Mesenchymal stem cell (in vitro differentiated cells and primary cell): ENCODE measurements around the gene PIM1.
A peak's percentile ranks its signal among the peaks of the same experiment; 100 is the strongest.

Experiments
- DNase-seq: peaks from one replicate; pipeline ENCODE4 v3.0.0-alpha.2; 2013
- H2AFZ ChIP-seq: one replicate; pipeline ENCODE4 v1.6.1; 2013; ENCODE audit warnings: low read depth, mild to moderate bottlenecking, control low read depth, inconsistent platforms, low read length, moderate library complexity
- H2AK5ac ChIP-seq: 2 replicates; pipeline ENCODE4 v1.6.1; 2013; ENCODE audit warnings: low read length, moderate library complexity, mild to moderate bottlenecking, inconsistent platforms; ENCODE audit not compliant: severe bottlenecking
- H2BK120ac ChIP-seq: one replicate; pipeline ENCODE4 v1.6.1; 2013; ENCODE audit warnings: low read depth, mild to moderate bottlenecking, inconsistent platforms, low read length, moderate library complexity
- H2BK12ac ChIP-seq, 2 experiments: one replicate each; pipeline ENCODE4 v1.6.1; 2013; ENCODE audit warnings: inconsistent platforms in 2 of 2, low read length in 2 of 2, mild to moderate bottlenecking in 2 of 2, moderate library complexity in 2 of 2, control low read depth in 1 of 2
- H2BK15ac ChIP-seq: one replicate; pipeline ENCODE4 v1.6.1; 2013; ENCODE audit warnings: mild to moderate bottlenecking, low read depth, inconsistent platforms; ENCODE audit not compliant: poor library complexity, severe bottlenecking
- H2BK5ac ChIP-seq: 2 replicates; pipeline ENCODE4 v1.6.1; 2013; ENCODE audit warnings: low read depth, mild to moderate bottlenecking, low read length, control low read depth, inconsistent platforms; ENCODE audit not compliant: poor library complexity, severe bottlenecking
- H3K14ac ChIP-seq, 2 experiments: one replicate each; pipeline ENCODE4 v1.6.1; 2013; ENCODE audit warnings: inconsistent platforms in 2 of 2, low read length in 2 of 2, control low read depth in 1 of 2, mild to moderate bottlenecking in 1 of 2, moderate library complexity in 1 of 2
- H3K18ac ChIP-seq, 2 experiments: one replicate each; pipeline ENCODE4 v1.6.1; 2013; ENCODE audit warnings: inconsistent platforms in 2 of 2, low read length in 2 of 2, control low read depth in 1 of 2, low read depth in 1 of 2, mild to moderate bottlenecking in 1 of 2
- H3K23ac ChIP-seq, 2 experiments: one replicate each; pipeline ENCODE4 v1.6.1; 2013; ENCODE audit warnings: inconsistent platforms in 2 of 2, low read length in 2 of 2, mild to moderate bottlenecking in 2 of 2, moderate library complexity in 2 of 2, control low read depth in 1 of 2
- H3K27ac ChIP-seq: 2 replicates; pipeline ENCODE4 v1.5.1; 2013; ENCODE audit warnings: mild to moderate bottlenecking, moderate library complexity, low read length, control low read depth, inconsistent platforms; ENCODE audit not compliant: poor library complexity, severe bottlenecking
- H3K27me3 ChIP-seq, 2 experiments: 2 replicates each; pipeline versions ENCODE4 v1.6.1 to v1.7.0; 2013; ENCODE audit warnings: low read length in 2 of 2, mild to moderate bottlenecking in 2 of 2, moderate library complexity in 2 of 2, control low read depth in 1 of 2, inconsistent platforms in 1 of 2; ENCODE audit not compliant: control insufficient read depth in 1 of 2, insufficient read depth in 1 of 2
- H3K36me3 ChIP-seq, 2 experiments: 2 replicates each; pipeline versions ENCODE4 v1.6.1 to v1.7.0; 2013; ENCODE audit warnings: low read length in 2 of 2, control low read depth in 1 of 2, inconsistent platforms in 1 of 2, low read depth in 1 of 2, mild to moderate bottlenecking in 1 of 2; ENCODE audit not compliant: insufficient read depth in 2 of 2, control insufficient read depth in 1 of 2
- H3K4ac ChIP-seq, 2 experiments: one replicate each; pipeline ENCODE4 v1.6.1; 2013; ENCODE audit warnings: inconsistent platforms in 2 of 2, low read length in 2 of 2, mild to moderate bottlenecking in 2 of 2, moderate library complexity in 2 of 2, control low read depth in 1 of 2, low read depth in 1 of 2
- H3K4me1 ChIP-seq: 2 replicates; pipeline ENCODE4 v1.6.1; 2013; ENCODE audit warnings: low read depth, low read length, control low read depth; ENCODE audit not compliant: control insufficient read depth, insufficient read depth
- H3K4me2 ChIP-seq: 2 replicates; pipeline ENCODE4 v1.6.1; 2013; ENCODE audit warnings: low read length, mild to moderate bottlenecking, inconsistent platforms; ENCODE audit not compliant: poor library complexity, severe bottlenecking
- H3K4me3 ChIP-seq, 2 experiments: 2 replicates each; pipeline versions ENCODE4 v1.5.1 to v1.7.0; 2013; ENCODE audit warnings: low read length in 2 of 2, mild to moderate bottlenecking in 2 of 2, control low read depth in 1 of 2, low read depth in 1 of 2; ENCODE audit not compliant: insufficient read depth in 1 of 2
- H3K79me1 ChIP-seq: replicated peaks from 2 replicates; pipeline ENCODE4 v1.6.1; 2013; ENCODE audit warnings: mild to moderate bottlenecking, control low read depth, low read length, inconsistent platforms; ENCODE audit not compliant: poor library complexity, severe bottlenecking
- H3K9ac ChIP-seq: 2 replicates; pipeline ENCODE4 v1.7.0; 2013; ENCODE audit warnings: mild to moderate bottlenecking, low read length, moderate library complexity
- H3K9me3 ChIP-seq: 2 replicates; pipeline ENCODE4 v1.7.0; 2013; ENCODE audit warnings: mild to moderate bottlenecking, low read length; ENCODE audit not compliant: control insufficient read depth
- H4K8ac ChIP-seq: one replicate; pipeline ENCODE4 v1.6.1; 2013; ENCODE audit warnings: inconsistent platforms, mild to moderate bottlenecking, low read length, moderate library complexity
- H4K91ac ChIP-seq: one replicate; pipeline ENCODE4 v1.6.1; 2013; ENCODE audit warnings: mild to moderate bottlenecking, low read length, inconsistent platforms
- WGBS: methylation state at CpG from one replicate; pipeline ENCODE4 v1.1.7; 2013; ENCODE audit warnings: mixed read lengths; 5-methylcytosine and 5-hydroxymethylcytosine counted together

The PIM1 gene

GRCh38 chr6:37131104-37131959 lies 38.6 kb upstream of the PIM1 start:
- H3K4ac ChIP-seq, result peak overlapping the region; percentile 4 to 15
- peak; percentile 35 for DNase-seq
- no peaks in the 10 kb centered on the region for H3K9me3 ChIP-seq
- no peak overlapping the region for H4K91ac ChIP-seq
- H3K79me1 ChIP-seq, result no peaks in the 10 kb centered on the region
- peak overlapping the region; percentile 47 for H4K8ac ChIP-seq
- peak overlapping the region; percentile 8 for H2AK5ac ChIP-seq
- no peak overlapping the region for H3K4me3 ChIP-seq
- no peak overlapping the region for H2BK5ac ChIP-seq
- H3K18ac ChIP-seq, result peak overlapping the region; percentile 58 to 84
- H3K4me2 ChIP-seq, result no peak overlapping the region
- H3K9ac ChIP-seq, result peak overlapping the region; percentile 25
- H3K14ac ChIP-seq, result peak overlapping the region in 1 of 2 experiments; percentile 44
- H2BK15ac ChIP-seq, result no peak overlapping the region
- H3K36me3 ChIP-seq, result no peaks in the 10 kb centered on the region
- H2AFZ ChIP-seq, result no peak overlapping the region
- H3K27me3 ChIP-seq, result no peaks in the 10 kb centered on the region
- no peak overlapping the region for H2BK120ac ChIP-seq
- peak overlapping the region; percentile 20 for H3K27ac ChIP-seq
- 71% methylated on average over 15 of the region's 15 CpGs for WGBS
- no peak overlapping the region for H3K23ac ChIP-seq
- peak overlapping the region; percentile 14 to 69 for H2BK12ac ChIP-seq
- H3K4me1 ChIP-seq, result peaks cover 34% of the 10 kb centered on the region

GRCh38 chr6:37131960-37132253 lies 38.0 kb upstream of the PIM1 start:
- Histone ChIP-seq H3K9ac (peak overlapping the region; percentile 25), H2BK120ac (no peak overlapping the region), H3K4ac (no peak overlapping the region), H3K27ac (peak overlapping the region; percentile 20), H3K23ac (no peak overlapping the region), H3K9me3 (no peaks in the 10 kb centered on the region), H4K91ac (no peak overlapping the region), H2AK5ac (peak overlapping the region; percentile 19), H3K79me1 (no peaks in the 10 kb centered on the region), H3K4me2 (no peak overlapping the region), H2BK5ac (no peak overlapping the region), H3K14ac (no peak overlapping the region), H3K18ac (peak overlapping the region; percentile 29 to 84), H3K4me3 (no peak overlapping the region), H3K27me3 (no peaks in the 10 kb centered on the region), H4K8ac (peak overlapping the region; percentile 47), H2BK15ac (no peak overlapping the region), H2AFZ (no peak overlapping the region), H3K4me1 (peaks cover 35% of the 10 kb centered on the region), H3K36me3 (no peaks in the 10 kb centered on the region), H2BK12ac (peak overlapping the region; percentile 54 to 87)
- no peak for DNase-seq

- no peaks in the 10 kb centered on the region for H3K79me1 ChIP-seq
- peaks cover 27% of the 10 kb centered on the region for H3K4me1 ChIP-seq
- peak overlapping the region; percentile 69 for H3K9ac ChIP-seq
- peak overlapping the region; percentile 53 for H2BK5ac ChIP-seq
- no peak overlapping the region for H3K14ac ChIP-seq
- H3K18ac ChIP-seq, result peak overlapping the region; percentile 16 to 31
- H2BK15ac ChIP-seq, result peak overlapping the region; percentile 46
- no peaks in the 10 kb centered on the region for H3K27me3 ChIP-seq
- peak overlapping the region; percentile 71 to 77 for H3K4ac ChIP-seq
- no peak overlapping the region for H3K4me3 ChIP-seq
- H3K4me2 ChIP-seq, result no peak overlapping the region
- no peak overlapping the region for H2AFZ ChIP-seq
- peak overlapping the region; percentile 82 for H3K27ac ChIP-seq
- WGBS, result 32% methylated on average over 6 of the region's 8 CpGs
- no peaks in the 10 kb centered on the region for H3K36me3 ChIP-seq
- H2BK120ac ChIP-seq, result peak overlapping the region; percentile 92
- peak overlapping the region; percentile 61 to 94 for H2BK12ac ChIP-seq
- peak overlapping the region; percentile 81 for H4K8ac ChIP-seq
- peak overlapping the region; percentile 95 for H2AK5ac ChIP-seq
- DNase-seq, result peak; percentile 90
- no peak overlapping the region for H3K23ac ChIP-seq
- H4K91ac ChIP-seq, result peak overlapping the region; percentile 80
- H3K9me3 ChIP-seq, result no peaks in the 10 kb centered on the region
These were observed 35.9 kb upstream of the PIM1 start for GRCh38 chr6:37134036-37134395.

DNA sequence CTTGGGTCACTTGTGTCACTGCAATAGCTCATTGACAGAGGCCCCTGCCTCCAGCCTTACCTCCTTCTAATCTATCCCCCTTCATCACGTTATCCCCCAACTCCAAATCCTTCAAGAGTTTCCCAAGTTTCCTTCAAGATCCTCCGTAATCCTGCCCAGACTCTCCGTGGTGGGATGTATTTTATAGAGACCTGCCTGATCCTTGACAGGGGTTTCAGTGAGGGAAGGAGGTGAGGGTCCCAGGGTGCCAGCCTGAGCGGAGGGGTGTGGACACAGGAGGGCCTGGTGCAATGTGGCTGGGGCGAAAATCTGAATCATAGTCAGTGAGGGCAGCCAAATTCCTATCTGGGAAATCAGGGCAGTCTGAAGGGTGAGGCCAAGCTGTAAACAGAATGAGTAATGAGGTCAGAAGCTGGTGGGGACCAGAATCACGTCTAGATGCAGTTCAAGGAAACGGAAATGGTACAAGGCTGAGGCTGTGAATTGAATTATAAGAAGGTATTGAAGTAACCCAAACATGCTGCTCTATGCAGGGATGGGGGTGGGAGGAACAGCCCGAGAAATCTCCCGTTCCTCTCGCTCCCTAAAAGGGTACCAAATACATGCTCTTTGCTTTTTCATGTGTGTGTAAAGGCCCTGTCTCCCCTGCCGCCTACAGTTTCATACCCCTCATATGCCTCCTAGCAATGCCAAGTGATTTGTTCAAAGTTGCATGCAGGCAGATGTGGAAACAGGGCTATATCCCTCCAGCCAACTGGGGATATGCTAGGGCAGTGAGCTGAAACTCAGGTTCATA lies 35.4 kb upstream of the PIM1 start:
- H3K4me1 ChIP-seq, result peaks cover 26% of the 10 kb centered on the region
- peak overlapping the region; percentile 81 for H4K8ac ChIP-seq
- no peak overlapping the region for H3K23ac ChIP-seq
- H4K91ac ChIP-seq, result peak overlapping the region; percentile 84
- peak overlapping the region; percentile 69 for H3K9ac ChIP-seq
- DNase-seq, result peak; percentile 95
- H3K9me3 ChIP-seq, result no peaks in the 10 kb centered on the region
- H2AFZ ChIP-seq, result peak overlapping the region; percentile 24
- peak overlapping the region; percentile 71 to 77 for H3K4ac ChIP-seq
- peak overlapping the region; percentile 92 to 94 for H2BK12ac ChIP-seq
- H3K4me2 ChIP-seq, result no peak overlapping the region
- peak overlapping the region; percentile 62 to 89 for H3K18ac ChIP-seq
- H2BK15ac ChIP-seq, result peak overlapping the region; percentile 46
- H3K27me3 ChIP-seq, result no peaks in the 10 kb centered on the region
- H3K79me1 ChIP-seq, result no peaks in the 10 kb centered on the region
- H2BK5ac ChIP-seq, result peak overlapping the region; percentile 53
- H3K36me3 ChIP-seq, result no peaks in the 10 kb centered on the region
- H3K27ac ChIP-seq, result peak overlapping the region; percentile 82
- no peak overlapping the region for H3K4me3 ChIP-seq
- no peak overlapping the region for H3K14ac ChIP-seq
- peak overlapping the region; percentile 95 for H2AK5ac ChIP-seq
- 16% methylated on average over 9 of the region's 11 CpGs for WGBS
- peak overlapping the region; percentile 92 for H2BK120ac ChIP-seq
